Measurements from ENCODE around the gene PIEZO1. TPM values are rescaled to one million over a fixed set of nuclear protein-coding genes. Genes with fewer than 3 reads are reported as not detected.
A peak's percentile ranks its signal among the peaks of the same experiment; 100 is the strongest.

The PIEZO1 gene
- total RNA-seq, 6 donors from 2014 or later, result 107 to 535 (median 239) TPM

DNA sequence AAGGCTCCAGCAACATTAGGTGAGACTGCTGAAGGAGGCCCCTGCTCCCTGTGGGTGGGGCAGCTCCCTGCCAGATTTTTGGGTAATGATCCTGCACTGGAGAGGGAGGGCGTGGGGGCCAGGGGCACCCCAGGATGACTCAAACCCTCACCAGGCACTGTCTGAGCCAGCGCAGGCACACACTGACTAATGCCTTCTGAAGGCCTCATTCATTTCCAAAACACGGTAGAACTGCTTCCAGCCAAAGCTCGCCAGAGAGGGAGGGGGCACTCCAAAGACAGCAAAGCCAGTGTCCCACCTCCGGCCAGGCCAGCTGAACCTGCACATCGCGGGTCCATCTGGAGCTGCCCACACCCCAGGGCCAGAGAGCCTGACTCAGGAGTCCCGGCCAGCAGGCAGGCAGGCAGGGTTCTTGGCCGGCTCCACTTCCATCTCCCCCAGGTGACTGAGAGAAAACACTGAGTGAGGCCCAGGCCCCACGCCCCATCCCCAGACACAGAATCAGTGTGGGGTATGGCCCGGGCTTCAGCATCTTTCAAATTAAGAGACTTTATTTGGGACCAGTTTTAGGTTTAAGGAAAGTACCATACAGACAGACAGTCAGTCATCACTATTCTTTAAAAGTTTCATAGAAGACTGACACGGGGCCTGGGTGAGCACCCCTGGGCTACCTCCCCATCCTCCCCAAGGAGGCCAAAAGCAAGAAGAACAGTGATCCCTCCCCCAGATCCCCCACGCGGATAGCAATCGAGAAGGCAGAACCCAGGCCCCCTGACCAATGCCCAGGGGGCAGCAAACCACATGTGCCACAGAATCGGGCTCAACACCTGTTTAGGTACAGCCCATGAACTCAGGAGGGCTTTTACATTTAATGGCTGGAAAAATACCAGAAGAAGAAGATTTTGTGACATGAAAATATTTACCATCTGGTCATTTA, 2.3 kb downstream of the PIEZO1 start:
- WGBS, 2 donors, result 41 to 65% methylated on average over 11 to 15 of the region's 16 CpGs
- DNase-seq (no peak), ATAC-seq (ENCODE audit: low FRiP score in 2 of 2) (no peak)
- H3K36me3 ChIP-seq, result no peaks in the 10 kb centered on the region
- peak overlapping the region in 3 of 4 donors; percentile 91 to 95 (median 94) for H3K4me3 ChIP-seq
- peak overlapping the region; percentile 92 to 97 (median 95) for H3K27ac ChIP-seq
- TF ChIP-seq POLR2AphosphoS5 (IDR thresholded peaks at IDR 0.05), result no peak
- peaks cover 56 to 68% (median 61%) of the 10 kb centered on the region in 4 donors for H3K4me1 ChIP-seq
- H3K27me3 ChIP-seq, result no peaks in the 10 kb centered on the region
- no peaks in the 10 kb centered on the region for H3K9me3 ChIP-seq

DNA sequence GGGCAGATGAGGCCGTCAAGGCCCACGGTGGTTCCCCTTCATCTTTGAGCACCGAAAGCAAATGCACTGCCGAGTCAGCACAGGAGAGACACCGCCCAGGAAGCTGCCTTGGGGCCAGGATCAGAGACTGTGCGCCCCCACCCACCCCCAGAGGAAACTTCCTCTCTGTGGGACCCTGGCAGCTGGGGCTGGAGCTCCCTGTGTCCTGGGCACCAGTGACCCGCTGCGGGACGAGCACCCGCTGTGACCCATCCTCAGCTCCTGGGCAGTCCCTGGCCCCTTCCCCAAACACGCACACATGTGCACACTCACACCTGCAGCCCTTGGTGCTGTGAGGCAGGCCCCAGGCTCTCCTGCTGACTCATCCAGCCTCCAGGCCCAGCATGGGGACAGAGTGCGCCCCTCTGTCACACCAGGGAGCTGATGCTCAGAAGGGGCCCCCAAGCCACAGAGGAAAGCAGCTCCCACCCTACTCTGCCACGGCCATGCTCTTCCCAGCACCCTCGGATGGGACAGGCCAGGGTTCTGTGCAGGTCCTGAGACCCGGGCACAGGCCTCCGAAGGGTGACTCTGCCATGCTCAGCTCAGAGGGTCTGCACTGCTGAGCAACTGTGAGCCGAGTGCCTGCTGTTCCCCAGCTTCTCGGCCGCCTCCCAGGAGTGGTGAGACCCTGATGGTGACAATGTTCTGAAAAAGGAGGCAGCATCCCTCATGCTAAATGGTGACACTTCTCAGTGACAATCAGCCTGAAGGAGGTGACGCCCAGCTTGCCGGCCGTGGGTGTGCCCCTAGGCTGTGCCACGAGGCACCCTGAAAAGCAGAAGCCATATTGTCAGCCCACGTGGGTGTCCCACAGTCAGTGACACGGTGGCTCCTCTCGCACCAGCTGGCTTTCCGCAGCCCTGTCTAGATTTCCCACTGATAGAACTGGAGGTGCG, 3.6 kb downstream of the PIEZO1 start:
- ATAC-seq (ENCODE audit: low FRiP score in 2 of 2) (peak; percentile 40 to 51), DNase-seq (peak; percentile 66 to 86)
- 46% methylated on average over 14 to 28 of the region's 28 CpGs for WGBS, 2 donors

DNA sequence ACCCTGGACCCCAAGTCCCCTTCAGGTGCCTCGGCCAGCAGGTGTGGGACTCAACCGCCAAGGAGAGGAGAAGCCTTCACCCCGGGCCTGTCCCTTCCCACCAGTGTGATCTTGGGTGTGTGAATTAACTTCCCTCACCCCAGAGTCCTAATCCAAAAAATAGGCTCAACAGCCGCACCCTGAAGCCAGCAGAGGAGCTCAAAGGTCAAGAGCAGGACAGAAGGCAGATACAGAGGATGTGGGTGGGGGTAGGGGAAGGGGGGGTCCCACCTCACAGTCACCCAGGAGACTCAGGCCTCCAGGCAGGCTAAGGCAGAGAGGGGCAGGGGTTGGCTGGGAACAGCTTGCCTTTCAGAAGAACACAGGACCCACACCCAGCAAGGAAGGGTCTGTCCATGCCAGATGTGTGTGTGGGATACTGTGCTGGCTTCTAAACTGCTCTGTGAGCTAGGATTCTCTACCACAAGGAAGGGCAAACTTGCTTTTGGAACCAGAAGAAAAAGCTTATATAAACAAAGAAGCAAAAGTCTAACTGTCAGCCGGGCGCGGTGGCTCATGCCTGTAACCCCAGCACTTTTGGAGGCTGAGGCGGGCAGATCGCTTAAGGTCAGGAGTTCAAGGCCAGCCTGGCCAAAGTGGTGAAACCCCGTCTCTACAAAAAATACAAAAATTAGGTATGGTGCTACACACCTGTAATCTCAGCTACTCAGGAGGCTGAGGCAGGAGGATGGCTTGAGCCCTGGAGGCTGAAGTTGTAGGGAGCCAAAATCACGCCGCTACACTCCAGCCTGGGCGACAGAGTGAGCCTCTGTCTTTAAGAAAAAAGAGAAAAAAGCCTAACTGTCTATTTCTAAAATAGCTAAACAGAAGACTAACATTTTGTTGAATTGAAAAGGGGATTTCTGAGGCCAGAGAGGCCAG, 4.6 kb downstream of the PIEZO1 start:
- Histone ChIP-seq H3K4me3 (peak overlapping the region in 2 of 4 donors; percentile 10 to 25), H3K27me3 (no peaks in the 10 kb centered on the region), H3K36me3 (peaks cover 0 to 3% (median 0%) of the 10 kb centered on the region in 4 donors), H3K27ac (peak overlapping the region; percentile 92 to 97 (median 95)), H3K9me3 (no peaks in the 10 kb centered on the region), H3K4me1 (peaks cover 53 to 79% (median 65%) of the 10 kb centered on the region in 4 donors)
- DNase-seq (no peak), ATAC-seq (ENCODE audit: low FRiP score in 2 of 2) (no peak)
- TF ChIP-seq, protein P1, sequence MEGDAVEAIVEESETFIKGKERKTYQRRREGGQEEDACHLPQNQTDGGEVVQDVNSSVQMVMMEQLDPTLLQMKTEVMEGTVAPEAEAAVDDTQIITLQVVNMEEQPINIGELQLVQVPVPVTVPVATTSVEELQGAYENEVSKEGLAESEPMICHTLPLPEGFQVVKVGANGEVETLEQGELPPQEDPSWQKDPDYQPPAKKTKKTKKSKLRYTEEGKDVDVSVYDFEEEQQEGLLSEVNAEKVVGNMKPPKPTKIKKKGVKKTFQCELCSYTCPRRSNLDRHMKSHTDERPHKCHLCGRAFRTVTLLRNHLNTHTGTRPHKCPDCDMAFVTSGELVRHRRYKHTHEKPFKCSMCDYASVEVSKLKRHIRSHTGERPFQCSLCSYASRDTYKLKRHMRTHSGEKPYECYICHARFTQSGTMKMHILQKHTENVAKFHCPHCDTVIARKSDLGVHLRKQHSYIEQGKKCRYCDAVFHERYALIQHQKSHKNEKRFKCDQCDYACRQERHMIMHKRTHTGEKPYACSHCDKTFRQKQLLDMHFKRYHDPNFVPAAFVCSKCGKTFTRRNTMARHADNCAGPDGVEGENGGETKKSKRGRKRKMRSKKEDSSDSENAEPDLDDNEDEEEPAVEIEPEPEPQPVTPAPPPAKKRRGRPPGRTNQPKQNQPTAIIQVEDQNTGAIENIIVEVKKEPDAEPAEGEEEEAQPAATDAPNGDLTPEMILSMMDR (IDR thresholded peaks at IDR 0.05), result no peak
- TF ChIP-seq POLR2A (IDR thresholded peaks at IDR 0.05) (no peak), POLR2AphosphoS5 (IDR thresholded peaks at IDR 0.05) (no peak), EP300 (IDR thresholded peaks at IDR 0.05) (no peak)
- WGBS, 2 donors, result 68% methylated on average over 11 to 13 of the region's 13 CpGs

More for the DNA sequence above, 3.6 kb downstream of the PIEZO1 start:
- H3K4me1 ChIP-seq, result peaks cover 56 to 76% (median 65%) of the 10 kb centered on the region in 4 donors
- H3K9me3 ChIP-seq, result no peaks in the 10 kb centered on the region
- H3K4me3 ChIP-seq, result peak overlapping the region in 2 of 4 donors; percentile 10 to 25
- H3K27me3 ChIP-seq, result no peaks in the 10 kb centered on the region
- TF ChIP-seq POLR2A (IDR thresholded peaks at IDR 0.05), result no peak
- peak in 1 of 2 donors; percentile 11 for TF ChIP-seq POLR2AphosphoS5 (IDR thresholded peaks at IDR 0.05)
- H3K36me3 ChIP-seq, result no peaks in the 10 kb centered on the region
- H3K27ac ChIP-seq, result peak overlapping the region; percentile 92 to 97 (median 95)

DNA sequence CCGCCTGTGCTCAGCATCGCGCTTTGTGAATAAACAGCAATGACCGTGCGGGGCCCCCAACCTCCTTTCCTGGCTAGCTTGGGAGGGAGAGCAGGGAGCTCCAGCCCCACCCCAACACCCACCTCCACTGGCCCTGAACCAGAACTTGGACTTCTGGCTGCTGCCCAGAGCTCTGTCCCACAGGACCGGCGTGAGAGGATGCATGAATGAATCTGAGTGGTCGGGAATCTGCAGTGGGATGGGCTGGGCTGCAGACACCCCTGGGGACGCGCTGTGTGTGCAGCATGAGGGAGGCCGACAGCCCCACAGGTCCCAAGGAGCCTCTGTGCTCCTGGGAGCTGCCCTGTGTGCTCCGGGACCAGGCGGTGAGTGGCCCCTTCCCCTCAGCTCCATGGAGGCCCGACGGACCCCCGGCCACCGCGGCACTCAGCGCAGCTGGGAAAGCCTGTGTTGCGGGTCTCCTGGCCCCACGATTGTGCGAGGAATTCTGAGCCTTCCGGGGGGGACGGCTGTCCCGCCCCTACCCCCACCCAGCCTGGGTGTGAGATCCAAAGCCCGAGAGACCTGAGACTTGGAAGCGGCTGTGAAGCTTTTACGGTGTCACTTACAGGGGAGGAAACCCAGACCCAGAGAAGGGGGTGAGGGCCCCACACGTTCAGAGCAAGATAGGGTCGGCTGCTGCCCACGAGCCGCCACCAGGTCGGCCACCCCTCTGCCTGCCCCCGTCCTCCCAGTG, 5.4 kb downstream of the PIEZO1 start:
- Histone ChIP-seq H3K4me1 (peaks cover 59 to 86% (median 70%) of the 10 kb centered on the region in 4 donors), H3K27ac (peak overlapping the region; percentile 64 to 97 (median 95)), H3K27me3 (no peaks in the 10 kb centered on the region), H3K9me3 (no peaks in the 10 kb centered on the region), H3K4me3 (peak overlapping the region in 1 of 4 donors; percentile 7), H3K36me3 (peaks cover 0 to 3% (median 0%) of the 10 kb centered on the region in 4 donors)
- DNase-seq (peak in 1 of 2 donors; percentile 77), ATAC-seq (ENCODE audit: low FRiP score in 2 of 2) (no peak)
- no peak for TF ChIP-seq POLR2AphosphoS5 (IDR thresholded peaks at IDR 0.05)
- TF ChIP-seq POLR2A (IDR thresholded peaks at IDR 0.05), result no peak
- no peak for TF ChIP-seq EP300 (IDR thresholded peaks at IDR 0.05)
- TF ChIP-seq, protein P1 (IDR thresholded peaks at IDR 0.05), result no peak
- WGBS, 2 donors, result 62 to 68% methylated on average over 23 to 33 of the region's 34 CpGs
